HL-60 (cell line): ENCODE measurements around the gene PDXP.

Source experiments
- DNase-seq, 2 experiments: peaks; one replicate each; pipeline ENCODE4 v3.0.0-alpha.2; 2010 to 2020; ENCODE audit warnings: low read depth in 1 of 2, low spot score in 1 of 2
- H3K27ac ChIP-seq: fragments of 250-450 bp; sonication (Bioruptor Pico); replicated peaks from 2 replicates; pipeline ENCODE4 v1.5.1; 2020; ENCODE audit warnings: mild to moderate bottlenecking, moderate library complexity
- H3K27me3 ChIP-seq: fragments of 250-450 bp; sonication (Bioruptor Pico); 2 replicates; pipeline ENCODE4 v1.5.1; 2021; ENCODE audit warnings: mild to moderate bottlenecking, moderate library complexity; ENCODE audit not compliant: insufficient read depth, poor library complexity, severe bottlenecking
- H3K4me3 ChIP-seq: replicated peaks from 2 replicates; pipeline ENCODE4 v1.5.1; 2011; ENCODE audit warnings: mild to moderate bottlenecking, control low read depth, low read length; ENCODE audit not compliant: insufficient read depth
- GABPA ChIP-seq: IDR thresholded peaks from 2 replicates; pipeline ENCODE4 v1.6.1; 2012; ENCODE audit warnings: low read depth
- POLR2AphosphoS5 ChIP-seq: IDR thresholded peaks from 2 replicates; pipeline ENCODE4 v1.6.1; 2012; ENCODE audit warnings: low read depth
- SPI1 ChIP-seq: IDR thresholded peaks from 2 replicates; pipeline ENCODE4 v1.6.1; 2012; ENCODE audit warnings: low read depth, mild to moderate bottlenecking, borderline replicate concordance
- TF ChIP-seq, protein P1 (sequence below): IDR thresholded peaks from one replicate; pipeline ENCODE4 v1.5.1; 2011; ENCODE audit warnings: low read length, control low read depth, inconsistent platforms; ENCODE audit not compliant: insufficient read depth
- TF ChIP-seq, protein P2 (sequence below): IDR thresholded peaks from 2 replicates; pipeline ENCODE4 v1.6.1; 2012; ENCODE audit warnings: low read depth; ENCODE audit not compliant: insufficient replicate concordance

PDXP gene

DNA sequence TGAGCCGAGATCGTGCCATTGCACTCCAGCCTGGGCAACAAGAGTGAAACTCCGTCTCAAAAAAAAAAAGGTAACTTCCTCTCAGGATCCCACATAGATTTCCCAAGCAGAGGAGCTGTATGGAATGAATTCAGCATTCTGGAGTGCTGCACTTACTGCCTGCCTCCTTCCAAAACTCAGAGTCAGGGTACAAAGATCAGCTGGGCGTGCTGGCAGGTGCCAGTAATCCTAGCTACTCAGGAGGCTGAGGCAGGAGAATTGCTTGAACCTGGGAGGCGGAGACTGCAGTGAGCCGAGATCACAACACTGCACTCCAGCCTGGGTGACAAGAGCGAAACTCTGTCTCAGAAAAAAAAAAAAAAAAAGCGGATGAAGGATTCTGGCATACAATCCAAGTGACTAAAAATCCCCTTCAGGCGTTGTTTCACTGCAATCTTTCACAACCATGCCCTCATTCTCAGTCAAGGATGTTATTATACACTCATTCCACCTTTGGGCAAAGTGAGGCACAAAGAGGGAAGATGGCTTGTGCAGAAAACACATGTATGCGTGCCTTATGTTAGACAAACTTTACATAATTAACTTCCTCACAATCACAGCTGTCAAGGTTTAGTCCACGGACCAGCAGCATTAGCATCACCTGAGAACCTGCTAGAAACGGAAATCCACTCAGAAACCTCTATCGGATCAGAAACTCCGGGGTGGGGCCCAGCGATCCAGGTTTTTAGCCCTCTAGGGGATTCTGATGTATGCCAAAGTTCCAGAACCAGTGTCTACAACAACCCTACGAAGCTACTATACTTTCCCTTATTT lies 26.5 kb downstream of the PDXP start:
- no peak for DNase-seq
- no peaks in the 10 kb centered on the region for H3K27me3 ChIP-seq
- H3K27ac ChIP-seq, result no peak overlapping the region
- no peak for TF ChIP-seq GABPA
- no peak overlapping the region for H3K4me3 ChIP-seq

DNA sequence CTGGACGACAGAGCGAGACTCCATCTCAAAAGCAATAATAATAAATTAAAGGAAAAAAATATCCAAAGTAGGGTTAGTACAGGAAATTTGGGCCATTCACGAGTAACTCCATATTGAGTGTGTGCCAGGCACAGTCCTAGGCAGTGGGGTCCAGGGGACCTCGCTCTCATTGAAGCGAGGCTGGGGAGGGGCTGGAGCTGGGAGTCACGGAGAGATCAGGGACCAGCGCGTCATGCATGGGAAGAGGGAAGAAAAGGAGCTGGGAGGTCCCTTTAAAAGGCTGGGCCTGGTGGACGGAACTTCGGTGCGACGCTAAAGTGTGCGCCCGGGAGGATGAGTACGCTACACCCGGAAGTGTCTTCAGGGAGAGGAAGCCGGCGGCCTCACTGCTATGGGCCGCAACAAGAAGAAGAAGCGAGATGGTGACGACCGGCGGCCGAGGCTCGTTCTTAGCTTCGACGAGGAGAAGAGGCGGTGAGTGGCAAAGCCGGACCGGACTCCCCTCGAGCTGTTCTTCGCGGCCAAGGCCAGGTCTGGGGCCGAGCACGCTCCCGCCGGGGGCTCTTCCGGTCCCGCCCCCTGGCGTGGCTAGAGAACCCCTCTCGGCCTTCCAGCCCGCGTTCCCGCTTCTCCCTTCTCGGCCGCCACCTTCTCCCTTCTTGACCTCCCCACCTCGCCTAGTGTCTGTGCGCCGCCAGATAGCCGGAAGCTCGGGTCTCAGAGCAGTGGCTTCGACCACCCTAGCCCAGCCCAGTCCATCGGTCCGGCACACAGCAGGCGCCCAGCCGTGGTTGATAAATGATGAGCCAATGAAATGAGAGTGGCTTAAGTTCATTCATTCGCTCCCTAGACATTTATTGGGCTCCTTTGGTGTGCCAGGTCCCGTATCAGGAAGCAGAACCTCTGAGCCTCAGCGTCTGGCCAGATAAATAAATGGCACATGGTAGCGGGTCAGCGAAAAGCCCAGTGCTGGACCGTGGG lies 27.8 kb downstream of the PDXP start, which contains the start of gene NOL12:
Gene NOL12 (plus strand): TSS at position 342 of the 981 bp plus-strand sequence. CDS start 50 bp downstream, at position 392.
- peak; percentile 88 to 90 for DNase-seq
- Histone ChIP-seq H3K27me3 (no peaks in the 10 kb centered on the region), H3K27ac (peak within 1 kb of the TSS; percentile 92), H3K4me3 (peak within 1 kb of the TSS; percentile 97)
- TF ChIP-seq, protein P1, sequence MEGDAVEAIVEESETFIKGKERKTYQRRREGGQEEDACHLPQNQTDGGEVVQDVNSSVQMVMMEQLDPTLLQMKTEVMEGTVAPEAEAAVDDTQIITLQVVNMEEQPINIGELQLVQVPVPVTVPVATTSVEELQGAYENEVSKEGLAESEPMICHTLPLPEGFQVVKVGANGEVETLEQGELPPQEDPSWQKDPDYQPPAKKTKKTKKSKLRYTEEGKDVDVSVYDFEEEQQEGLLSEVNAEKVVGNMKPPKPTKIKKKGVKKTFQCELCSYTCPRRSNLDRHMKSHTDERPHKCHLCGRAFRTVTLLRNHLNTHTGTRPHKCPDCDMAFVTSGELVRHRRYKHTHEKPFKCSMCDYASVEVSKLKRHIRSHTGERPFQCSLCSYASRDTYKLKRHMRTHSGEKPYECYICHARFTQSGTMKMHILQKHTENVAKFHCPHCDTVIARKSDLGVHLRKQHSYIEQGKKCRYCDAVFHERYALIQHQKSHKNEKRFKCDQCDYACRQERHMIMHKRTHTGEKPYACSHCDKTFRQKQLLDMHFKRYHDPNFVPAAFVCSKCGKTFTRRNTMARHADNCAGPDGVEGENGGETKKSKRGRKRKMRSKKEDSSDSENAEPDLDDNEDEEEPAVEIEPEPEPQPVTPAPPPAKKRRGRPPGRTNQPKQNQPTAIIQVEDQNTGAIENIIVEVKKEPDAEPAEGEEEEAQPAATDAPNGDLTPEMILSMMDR, result no peak
- TF ChIP-seq, protein P2, sequence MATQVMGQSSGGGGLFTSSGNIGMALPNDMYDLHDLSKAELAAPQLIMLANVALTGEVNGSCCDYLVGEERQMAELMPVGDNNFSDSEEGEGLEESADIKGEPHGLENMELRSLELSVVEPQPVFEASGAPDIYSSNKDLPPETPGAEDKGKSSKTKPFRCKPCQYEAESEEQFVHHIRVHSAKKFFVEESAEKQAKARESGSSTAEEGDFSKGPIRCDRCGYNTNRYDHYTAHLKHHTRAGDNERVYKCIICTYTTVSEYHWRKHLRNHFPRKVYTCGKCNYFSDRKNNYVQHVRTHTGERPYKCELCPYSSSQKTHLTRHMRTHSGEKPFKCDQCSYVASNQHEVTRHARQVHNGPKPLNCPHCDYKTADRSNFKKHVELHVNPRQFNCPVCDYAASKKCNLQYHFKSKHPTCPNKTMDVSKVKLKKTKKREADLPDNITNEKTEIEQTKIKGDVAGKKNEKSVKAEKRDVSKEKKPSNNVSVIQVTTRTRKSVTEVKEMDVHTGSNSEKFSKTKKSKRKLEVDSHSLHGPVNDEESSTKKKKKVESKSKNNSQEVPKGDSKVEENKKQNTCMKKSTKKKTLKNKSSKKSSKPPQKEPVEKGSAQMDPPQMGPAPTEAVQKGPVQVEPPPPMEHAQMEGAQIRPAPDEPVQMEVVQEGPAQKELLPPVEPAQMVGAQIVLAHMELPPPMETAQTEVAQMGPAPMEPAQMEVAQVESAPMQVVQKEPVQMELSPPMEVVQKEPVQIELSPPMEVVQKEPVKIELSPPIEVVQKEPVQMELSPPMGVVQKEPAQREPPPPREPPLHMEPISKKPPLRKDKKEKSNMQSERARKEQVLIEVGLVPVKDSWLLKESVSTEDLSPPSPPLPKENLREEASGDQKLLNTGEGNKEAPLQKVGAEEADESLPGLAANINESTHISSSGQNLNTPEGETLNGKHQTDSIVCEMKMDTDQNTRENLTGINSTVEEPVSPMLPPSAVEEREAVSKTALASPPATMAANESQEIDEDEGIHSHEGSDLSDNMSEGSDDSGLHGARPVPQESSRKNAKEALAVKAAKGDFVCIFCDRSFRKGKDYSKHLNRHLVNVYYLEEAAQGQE, result peak; percentile 37
- TF ChIP-seq POLR2AphosphoS5 (peak; percentile 69; the same call in 1 of the 2 replicates), SPI1 (0 out of 2 replicates have a peak, but pooled peaks have one; percentile 52), GABPA (peak; percentile 98)

DNA sequence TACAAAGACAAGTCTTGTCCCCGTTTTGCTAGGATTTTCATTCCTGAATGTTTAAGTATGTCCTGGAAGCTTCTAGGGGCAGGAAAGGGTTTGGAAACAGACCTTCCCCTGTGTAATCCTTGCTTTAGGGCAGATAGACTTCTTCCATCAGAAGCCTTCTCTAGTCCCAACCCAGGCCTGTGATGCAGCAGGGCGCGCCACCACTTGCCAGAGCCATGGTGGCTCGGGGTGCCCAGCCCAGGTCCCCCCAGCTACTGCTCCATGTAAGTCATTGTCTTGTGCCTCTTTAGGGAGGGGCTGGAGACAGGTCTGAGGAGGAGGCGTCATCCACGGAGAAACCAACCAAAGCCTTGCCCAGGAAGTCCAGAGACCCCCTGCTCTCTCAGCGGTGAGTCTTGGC lies 31.9 kb downstream of the PDXP start:
- Histone ChIP-seq H3K4me3 (no peak overlapping the region), H3K27ac (no peak overlapping the region), H3K27me3 (no peaks in the 10 kb centered on the region)
- TF ChIP-seq SPI1 (no peak), POLR2AphosphoS5 (no peak), GABPA (no peak)
- TF ChIP-seq, protein P1, result no peak
- TF ChIP-seq, protein P2, result no peak
- no peak for DNase-seq

DNA sequence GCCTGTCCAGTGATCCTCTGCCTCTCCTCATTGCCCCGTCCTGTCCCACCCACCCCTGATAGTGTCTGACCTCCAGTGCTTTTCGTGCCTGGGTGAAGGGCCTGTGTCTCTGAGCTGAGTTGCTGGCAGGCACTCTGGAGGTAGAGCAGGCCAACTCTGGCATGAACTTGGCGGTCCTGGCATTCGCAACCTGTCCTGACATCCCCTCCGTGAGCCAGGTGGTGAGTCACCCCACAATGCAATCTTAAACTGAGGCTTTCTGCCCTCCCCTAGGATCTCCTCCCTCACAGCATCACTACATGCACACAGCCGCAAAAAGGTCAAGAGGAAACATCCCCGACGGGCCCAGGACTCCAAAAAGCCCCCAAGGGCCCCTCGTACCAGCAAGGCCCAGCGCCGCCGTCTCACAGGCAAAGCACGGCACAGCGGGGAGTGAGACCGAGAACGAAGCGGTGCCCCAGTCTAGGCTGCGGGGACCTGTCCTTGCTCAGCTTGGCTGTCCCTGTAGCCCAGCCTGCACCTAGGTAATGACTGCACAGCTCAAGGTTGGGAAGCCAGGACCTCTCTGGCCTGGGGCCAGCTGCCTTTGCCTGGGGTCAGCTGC lies 32.5 kb downstream of the PDXP start:
- Histone ChIP-seq H3K27ac (no peak overlapping the region), H3K4me3 (no peak overlapping the region), H3K27me3 (no peaks in the 10 kb centered on the region)
- DNase-seq, result no peak
- TF ChIP-seq SPI1, result no peak
- TF ChIP-seq POLR2AphosphoS5, result no peak
- TF ChIP-seq, protein P2, result no peak
- TF ChIP-seq, protein P1, result no peak
- TF ChIP-seq GABPA, result no peak
